Right ventricle myocardium inferior (tissue), 1 donor: ENCODE results near the gene LCE1B. TPM values are rescaled to one million over a fixed set of nuclear protein-coding genes. Genes with fewer than 3 reads are reported as not detected.

Source experiments
- ATAC-seq: fragments of 200-7000 bp; cut with Tn5 transposase; one replicate; pipeline ENCODE4 v1.9.1; 2020; ENCODE audit warnings: mild to moderate bottlenecking, moderate library complexity
- DNase-seq: peaks from one replicate; pipeline ENCODE4 v3.0.0; 2021; ENCODE audit errors: missing footprints
- intact Hi-C: fragments of 100-400 bp; cut with DNase I; formaldehyde crosslinking; loops from one replicate; pipeline ENCODE4 v1.11.0; 2022
- total RNA-seq: library from RNA; stranded (reverse); fragmentation: NEBNext Ultra II Directional; extraction: Animal tissue kit (Norgen Biotek cat#: 25700); gene quantifications from one replicate; pipeline ENCODE4 v1.2.1, GENCODE V29; 2021
- donor health status: DM: no; HTN: yes; CAD: no; lungs with severe emphysema.

The LCE1B gene
- total RNA-seq, 1 donor from 2014 or later = not detected

GRCh38 chr1:152858062-152858461 lies 46.3 kb downstream of the LCE1B start:
- no peak for ATAC-seq
- intact Hi-C loops = no loop called here

GRCh38 chr1:152859696-152860095 lies 47.9 kb downstream of the LCE1B start, which contains the start of gene LCE7A:
Gene LCE7A (plus strand): TSS chr1:152859996. CDS start chr1:152860698, 702 bp downstream.
- intact Hi-C loops = no loop called here
- ATAC-seq (no peak), DNase-seq (no peak)

More at GRCh38 chr1:152858062-152858461, 46.3 kb downstream of the LCE1B start:
- DNase-seq = no peak

- intact Hi-C loops = no loop called here
- DNase-seq (no peak), ATAC-seq (no peak)
Observed at GRCh38 chr1:152860129-152860528, 48.4 kb downstream of the LCE1B start.

- no peak for ATAC-seq
- intact Hi-C loops = no loop called here
- DNase-seq = no peak
Observed at GRCh38 chr1:152861374-152861773, 49.6 kb downstream of the LCE1B start.

Other genes starting within 250 kb of the LCE1B start
- gene LCE3E, start 245.2 kb upstream of the LCE1B start, total RNA-seq = not detected
- gene LCE3D, start 231.5 kb upstream of the LCE1B start, total RNA-seq = not detected
- gene LCE3C, start 211.7 kb upstream of the LCE1B start, total RNA-seq = not detected
- gene LCE3B, start 198.2 kb upstream of the LCE1B start, total RNA-seq = not detected
- gene LCE3A, start 188.9 kb upstream of the LCE1B start, total RNA-seq = not detected
- gene LCE2D, start 148.6 kb upstream of the LCE1B start, total RNA-seq = not detected
- not detected for gene LCE2C, start 136.7 kb upstream of the LCE1B start, total RNA-seq
- gene LCE2B, start 125.8 kb upstream of the LCE1B start, total RNA-seq = not detected
- not detected for gene LCE2A, start 113.6 kb upstream of the LCE1B start, total RNA-seq
- not detected for gene LCE4A, start 103.8 kb upstream of the LCE1B start, total RNA-seq
- not detected for gene KPRP, start 53.9 kb upstream of the LCE1B start, total RNA-seq
- gene LCE1F, start 36.8 kb upstream of the LCE1B start, total RNA-seq = not detected
- gene LCE1E, start 25.7 kb upstream of the LCE1B start, total RNA-seq = not detected
- not detected for gene LCE1D, start 15.2 kb upstream of the LCE1B start, total RNA-seq
- gene LCE1C, start 5.3 kb upstream of the LCE1B start, total RNA-seq = not detected
- not detected for gene LCE1A, start 15.5 kb downstream of the LCE1B start, total RNA-seq
- gene LCE6A, start 30.9 kb downstream of the LCE1B start, total RNA-seq = not detected
- gene LCE7A, start 48.0 kb downstream of the LCE1B start, total RNA-seq = not detected
- gene SMCP, start 66.4 kb downstream of the LCE1B start, total RNA-seq = not detected
- not detected for gene IVL, start 96.6 kb downstream of the LCE1B start, total RNA-seq
- not detected for gene SPRR5, start 135.2 kb downstream of the LCE1B start, total RNA-seq
- gene SPRR4, start 158.7 kb downstream of the LCE1B start, total RNA-seq = not detected
- gene SPRR1A, start 172.1 kb downstream of the LCE1B start, total RNA-seq = not detected
- gene SPRR3, start 189.8 kb downstream of the LCE1B start, total RNA-seq = not detected
- gene SPRR1B, start 219.2 kb downstream of the LCE1B start, total RNA-seq = not detected
- not detected for gene SPRR2D, start 229.1 kb downstream of the LCE1B start, total RNA-seq
- gene SPRR2A, start 245.5 kb downstream of the LCE1B start, total RNA-seq = not detected